Kidney epithelial cell (primary cell): ENCODE data around the gene SRXN1. TPM values are rescaled to one million over a fixed set of nuclear protein-coding genes. Genes with fewer than 3 reads are reported as not detected.

ENCODE experiments used
- DNase-seq: peaks from one replicate; pipeline ENCODE4 v3.0.0-alpha.2; 2010; ENCODE audit warnings: low read depth
- H3K27me3 ChIP-seq: 2 replicates; pipeline ENCODE4 v1.6.0; 2011; ENCODE audit warnings: low read length; ENCODE audit not compliant: control insufficient read depth, insufficient read depth
- H3K36me3 ChIP-seq: 2 replicates; pipeline ENCODE4 v1.5.1; 2011; ENCODE audit warnings: low read length; ENCODE audit not compliant: control insufficient read depth, insufficient read depth
- H3K4me3 ChIP-seq: 2 replicates; pipeline ENCODE4 v1.5.1; 2011; ENCODE audit warnings: low read depth, mild to moderate bottlenecking, control low read depth, low read length
- total RNA-seq: library from RNA; depleted of rRNA; stranded (reverse); fragments of >200 nt; gene quantifications from 2 replicates; pipeline ENCODE4 v1.2.3, GENCODE V29; 2015
- TF ChIP-seq, protein P1 (sequence below): IDR thresholded peaks from 2 replicates; pipeline ENCODE4 v1.5.1; 2011; ENCODE audit warnings: mild to moderate bottlenecking, moderate library complexity, low read length, control low read depth, inconsistent platforms; ENCODE audit not compliant: insufficient read depth, poor library complexity, severe bottlenecking

Gene SRXN1
- total RNA-seq, 1 donor from 2014 or later: 31.4 TPM

DNA sequence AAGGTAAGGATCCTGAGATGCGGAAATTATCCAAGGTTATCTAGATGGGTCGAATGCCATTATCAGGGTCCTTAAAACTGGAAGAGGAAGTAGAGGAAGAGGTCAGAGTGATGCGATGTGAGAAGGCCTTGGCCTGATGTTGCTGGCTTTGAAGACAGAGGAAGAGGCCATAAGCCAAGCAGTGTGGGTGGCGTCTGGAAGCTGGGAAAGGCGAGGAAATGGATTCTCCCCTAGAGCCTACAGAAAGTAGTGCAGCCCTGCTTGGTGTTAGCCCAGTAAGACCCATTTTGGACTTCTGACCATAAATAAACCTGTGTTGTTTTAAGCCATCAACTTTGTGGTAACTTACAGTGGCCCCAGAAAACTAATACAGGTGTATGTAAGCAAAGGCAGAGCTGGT lies 2.0 kb downstream of the SRXN1 start:
- DNase-seq: no peak
- H3K27me3 ChIP-seq: no peaks in the 10 kb centered on the region
- H3K36me3 ChIP-seq: peaks cover 4% of the 10 kb centered on the region
- no peak overlapping the region for H3K4me3 ChIP-seq
- TF ChIP-seq, protein P1, sequence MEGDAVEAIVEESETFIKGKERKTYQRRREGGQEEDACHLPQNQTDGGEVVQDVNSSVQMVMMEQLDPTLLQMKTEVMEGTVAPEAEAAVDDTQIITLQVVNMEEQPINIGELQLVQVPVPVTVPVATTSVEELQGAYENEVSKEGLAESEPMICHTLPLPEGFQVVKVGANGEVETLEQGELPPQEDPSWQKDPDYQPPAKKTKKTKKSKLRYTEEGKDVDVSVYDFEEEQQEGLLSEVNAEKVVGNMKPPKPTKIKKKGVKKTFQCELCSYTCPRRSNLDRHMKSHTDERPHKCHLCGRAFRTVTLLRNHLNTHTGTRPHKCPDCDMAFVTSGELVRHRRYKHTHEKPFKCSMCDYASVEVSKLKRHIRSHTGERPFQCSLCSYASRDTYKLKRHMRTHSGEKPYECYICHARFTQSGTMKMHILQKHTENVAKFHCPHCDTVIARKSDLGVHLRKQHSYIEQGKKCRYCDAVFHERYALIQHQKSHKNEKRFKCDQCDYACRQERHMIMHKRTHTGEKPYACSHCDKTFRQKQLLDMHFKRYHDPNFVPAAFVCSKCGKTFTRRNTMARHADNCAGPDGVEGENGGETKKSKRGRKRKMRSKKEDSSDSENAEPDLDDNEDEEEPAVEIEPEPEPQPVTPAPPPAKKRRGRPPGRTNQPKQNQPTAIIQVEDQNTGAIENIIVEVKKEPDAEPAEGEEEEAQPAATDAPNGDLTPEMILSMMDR: no peak

DNA sequence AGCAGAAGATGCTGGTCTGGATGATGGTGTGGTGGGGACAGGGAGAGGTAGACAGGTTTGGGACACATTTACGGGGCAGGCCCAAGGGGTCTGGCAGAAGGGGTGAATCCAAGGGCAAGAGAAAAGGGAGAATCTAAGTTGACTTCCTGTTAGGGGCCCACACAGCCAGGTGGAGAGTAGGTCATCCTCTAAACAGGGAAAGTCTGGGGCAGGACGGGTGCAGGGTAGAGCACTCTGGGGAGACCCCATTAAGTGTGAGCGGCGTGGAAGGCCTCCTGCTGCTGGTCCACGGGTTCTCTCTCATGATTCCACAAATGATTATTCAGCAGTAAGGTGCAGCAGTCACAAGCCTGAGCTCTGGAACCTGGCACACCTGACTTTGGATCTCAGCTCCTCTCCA lies 2.7 kb downstream of the SRXN1 start:
- Histone ChIP-seq H3K4me3 (no peak overlapping the region), H3K36me3 (peaks cover 4% of the 10 kb centered on the region), H3K27me3 (no peaks in the 10 kb centered on the region)
- no peak for DNase-seq
- TF ChIP-seq, protein P1: no peak

DNA sequence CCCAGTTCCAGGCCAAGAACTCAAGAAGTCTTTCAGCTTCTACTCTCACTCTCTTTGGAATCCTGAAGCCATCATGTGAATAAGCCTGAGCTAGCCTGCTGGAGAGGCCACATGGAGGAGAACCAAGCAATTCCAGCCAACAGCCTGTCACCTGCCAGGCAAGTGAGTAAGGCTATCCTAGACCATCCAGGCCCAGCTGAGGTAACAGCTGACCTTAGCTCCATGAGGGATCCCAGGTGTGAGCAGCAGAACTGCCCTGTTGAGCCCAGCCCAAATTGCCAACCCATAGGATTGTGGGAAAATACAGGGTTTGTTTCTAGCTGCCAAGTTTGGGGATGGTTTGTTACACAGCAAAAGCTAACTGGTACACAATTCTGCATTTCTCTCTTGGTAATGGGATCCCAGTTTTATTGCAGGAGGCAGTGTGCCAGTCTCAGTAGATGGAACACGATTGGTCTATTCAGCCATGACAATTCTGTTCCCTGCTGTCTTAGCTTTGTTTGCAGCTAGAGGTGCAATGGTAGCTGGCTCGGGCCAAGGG lies 5.5 kb downstream of the SRXN1 start:
- TF ChIP-seq, protein P1: no peak
- DNase-seq: no peak
- Histone ChIP-seq H3K36me3 (peaks cover 4% of the 10 kb centered on the region), H3K27me3 (peaks cover 3% of the 10 kb centered on the region), H3K4me3 (no peak overlapping the region)

DNA sequence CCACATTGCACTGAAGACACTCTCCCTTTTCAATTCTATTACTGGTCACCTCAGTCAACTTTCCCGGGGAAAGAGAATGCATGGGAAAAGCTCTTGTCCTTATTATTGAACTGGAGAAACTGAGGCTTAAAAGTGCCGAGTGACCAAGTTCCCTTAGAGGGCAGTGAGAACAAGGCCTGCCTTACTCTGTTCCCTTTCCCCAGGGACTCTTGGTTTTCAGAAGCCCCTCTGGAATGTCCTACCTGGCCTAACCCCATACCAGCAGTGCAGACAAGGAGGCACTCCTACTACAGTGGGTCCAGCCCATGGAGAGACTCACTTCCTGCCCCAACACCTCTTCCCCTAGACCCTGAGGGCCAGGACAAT lies 6.1 kb downstream of the SRXN1 start:
- Histone ChIP-seq H3K4me3 (no peak overlapping the region), H3K36me3 (peaks cover 4% of the 10 kb centered on the region), H3K27me3 (peaks cover 3% of the 10 kb centered on the region)
- TF ChIP-seq, protein P1: no peak
- DNase-seq: no peak

DNA sequence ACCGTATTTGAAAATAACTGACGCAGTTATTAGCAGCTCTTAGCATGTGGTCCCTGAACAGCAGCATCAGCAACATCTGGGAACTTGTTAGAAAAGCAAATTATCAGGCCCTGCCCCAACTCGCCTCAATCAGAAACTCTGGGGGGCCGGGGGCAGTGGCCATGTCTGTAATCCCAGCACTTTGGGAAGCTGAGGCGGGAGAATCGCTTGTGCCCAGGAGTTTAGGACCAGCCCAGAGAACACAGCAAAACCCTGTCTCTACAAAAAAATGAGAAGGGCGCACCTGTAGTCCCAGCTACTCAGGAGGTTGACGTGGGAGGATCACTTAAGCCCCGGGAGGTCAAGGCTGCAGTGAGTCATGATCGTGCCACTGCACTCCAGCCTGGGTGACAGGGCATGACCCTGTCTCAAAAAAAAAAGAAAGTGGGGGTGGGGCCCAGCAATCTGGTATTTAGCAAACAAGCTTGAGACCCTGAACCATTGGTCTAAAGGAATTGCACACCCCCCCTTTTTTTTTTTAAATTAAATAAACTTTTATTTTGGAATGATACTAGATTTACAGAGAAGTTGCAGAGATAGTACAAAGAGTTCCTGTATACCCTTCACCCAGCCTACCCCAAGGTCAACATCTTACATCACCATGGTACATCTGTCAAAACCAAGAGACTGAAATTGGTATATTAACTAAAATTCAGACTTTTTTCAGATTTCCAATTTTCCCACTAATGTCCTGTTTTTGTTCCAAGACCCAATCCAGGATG lies 6.7 kb downstream of the SRXN1 start:
- H3K4me3 ChIP-seq: no peak overlapping the region
- peaks cover 3% of the 10 kb centered on the region for H3K27me3 ChIP-seq
- DNase-seq: no peak
- TF ChIP-seq, protein P1: no peak
- peaks cover 4% of the 10 kb centered on the region for H3K36me3 ChIP-seq
